ENCODE measurements around the gene DYNLT1. TPM values are rescaled to one million over a fixed set of nuclear protein-coding genes. Genes with fewer than 3 reads are reported as not detected.

DYNLT1 gene
- total and polyA plus RNA-seq, 2 of the 4 experiments (the other 2 are of a cell fraction): 235 to 349 TPM

- Histone ChIP-seq H3K27ac (ENCODE audit: insufficient read depth, low read length) (peak overlapping the region; percentile 38; the same call in 1 of the 2 replicates), H4K5ac (ENCODE audit: low read depth, low read length) (no peak overlapping the region), H2BK20ac (ENCODE audit: low read depth, low read length) (no peak overlapping the region), H2AK5ac (ENCODE audit: low read depth, low read length) (0 out of 2 replicates have a peak overlapping the region, but pooled peaks have one; percentile 14), H2BK5ac (ENCODE audit: low read depth, low read length, poor library complexity, severe bottlenecking) (no peak overlapping the region), H4K8ac (ENCODE audit: low read depth in 2 of 2, low read length in 2 of 2) (peak overlapping the region in 1 of 2 experiments; percentile 31; a peak in 1 of 4 replicates), H3K18ac (ENCODE audit: low read depth, low read length) (no peak overlapping the region; the same call in 1 of the 2 replicates), H3K4me3 (ENCODE audit: insufficient read depth, low read depth, low read length) (no peak overlapping the region), H3K36me3 (ENCODE audit: control insufficient read depth, insufficient read depth, low read length) (no peaks in the 10 kb centered on the region), H3K79me1 (ENCODE audit: low read depth in 1 of 2, low read length in 2 of 2) (no peaks in the 10 kb centered on the region), H2BK15ac (ENCODE audit: low read depth, low read length) (no peak overlapping the region), H3K9me3 (ENCODE audit: control insufficient read depth, insufficient read depth, low read length) (no peaks in the 10 kb centered on the region), H3K9ac (ENCODE audit: low read depth, low read length) (no peak overlapping the region), H3K4me2 (ENCODE audit: low read depth, low read length) (peak overlapping the region; percentile 5; the same call in 1 of the 2 replicates), H2AFZ (replicated peaks; ENCODE audit: low read length, poor library complexity) (peak overlapping the region; percentile 70), H3K23ac (ENCODE audit: low read depth, low read length) (no peak overlapping the region), H3K4ac (ENCODE audit: low read depth, low read length) (no peak overlapping the region), H2BK120ac (ENCODE audit: low read depth, low read length) (peak overlapping the region; percentile 24; the same call in 1 of the 2 replicates), H4K91ac (ENCODE audit: insufficient read depth, low read depth, low read length) (no peak overlapping the region; the same call in 1 of the 2 replicates), H3K14ac (replicated peaks; ENCODE audit: low read depth, low read length) (no peak overlapping the region), H3K27me3 (ENCODE audit: control insufficient read depth, insufficient read depth, low read length) (no peaks in the 10 kb centered on the region), H3K9me1 (ENCODE audit: insufficient read depth, low read length) (no peaks in the 10 kb centered on the region), H3K4me1 (ENCODE audit: control insufficient read depth, insufficient read depth, low read length) (peaks cover 8% of the 10 kb centered on the region; the same call in 1 of the 2 replicates), H4K20me1 (ENCODE audit: insufficient read depth, low read length) (no peaks in the 10 kb centered on the region), H3K56ac (ENCODE audit: extremely low read depth, insufficient read depth, low read length) (no peak overlapping the region), H2AK9ac (replicated peaks; ENCODE audit: low read depth, low read length, poor library complexity) (no peak overlapping the region)
- intact Hi-C loops (cut with micrococcal nuclease) (loop anchor here (5.0 kb wide), 1 partner anchor 34 kb away; no protein-coding TSS in a partner anchor), dilution Hi-C loops (cut with HindIII; ENCODE audit: low sequenced_read_pairs, unreplicated experiment) (no loop called here), in situ Hi-C loops (cut with MboI; ENCODE audit: low sequenced_read_pairs) (no loop called here)
- WGBS, 2 experiments (ENCODE audit: extremely low coverage in 2 of 2, insufficient read length in 1 of 2): 28% methylated on average over 15 of the region's 27 CpGs; no CpG with 5 or more reads in 1 of the 2 experiments
- ATAC-seq (ENCODE audit: low read depth) (peak; percentile 83), DNase-seq (peak; percentile 65)
- POLR2A ChIA-PET (ENCODE audit: unreplicated experiment): no interaction called here
- BruUV-seq (replicated peaks): no TSS peak
- CTCF ChIA-PET: interaction anchor here (0.7 to 2.8 kb wide), 2 partner anchors 28 to 108 kb away, joined by 3 to 12 read pairs; no protein-coding TSS in a partner anchor
- TF ChIP-seq USF2 (IDR thresholded peaks at IDR 0.05; ENCODE audit: low read depth, low read length): no peak
- no peak for TF ChIP-seq CHD1 (IDR thresholded peaks at IDR 0.05; ENCODE audit: low read depth, low read length)
- TF ChIP-seq RCOR1 (IDR thresholded peaks at IDR 0.05; ENCODE audit: insufficient replicate concordance, low read length): no peak
- no peak for TF ChIP-seq RAD21 (IDR thresholded peaks at IDR 0.05; ENCODE audit: low read length)
- TF ChIP-seq ELK1 (IDR thresholded peaks at IDR 0.05; ENCODE audit: borderline replicate concordance, low read depth, low read length): no peak
- no peak for TF ChIP-seq FOS (IDR thresholded peaks at IDR 0.05; ENCODE audit: low read depth, low read length)
- TF ChIP-seq MAFK (IDR thresholded peaks at IDR 0.05; ENCODE audit: low read depth, low read length): no peak
Observed at GRCh38 chr6:158662954-158663624, 18.5 kb upstream of the DYNLT1 start.

All from IMR-90 (cell line).